ENCODE data around the gene AIG1. TPM values are rescaled to one million over a fixed set of nuclear protein-coding genes. Genes with fewer than 3 reads are reported as not detected.

AIG1 gene
- total RNA-seq, 1 experiment from 2014 or later: 51.1 TPM

DNA sequence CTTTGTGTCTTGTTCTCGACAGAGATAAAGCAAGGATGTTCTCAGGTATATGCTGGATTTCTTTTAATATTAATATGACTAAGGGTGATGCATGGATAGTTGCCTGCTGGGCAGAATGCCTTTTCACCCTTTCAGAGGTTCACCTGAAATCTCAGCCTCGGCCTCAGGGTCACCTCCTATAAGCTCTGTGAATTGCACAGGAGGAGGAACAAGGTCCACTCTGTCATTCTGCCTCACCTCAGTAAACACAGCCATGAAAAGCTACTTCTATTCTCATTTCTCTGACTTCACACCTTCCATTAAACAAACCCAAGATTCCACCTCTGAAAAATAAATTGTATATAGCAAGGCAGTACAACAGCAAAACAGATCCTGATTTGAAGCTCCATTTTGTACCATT lies 38.1 kb upstream of the AIG1 start:
- no peak for ATAC-seq
- H3K4me1 ChIP-seq (ENCODE audit: control insufficient read depth in 1 of 2, insufficient read depth in 2 of 2, low read length in 2 of 2): no peaks in the 10 kb centered on the region
- CTCF ChIA-PET: no interaction called here

DNA sequence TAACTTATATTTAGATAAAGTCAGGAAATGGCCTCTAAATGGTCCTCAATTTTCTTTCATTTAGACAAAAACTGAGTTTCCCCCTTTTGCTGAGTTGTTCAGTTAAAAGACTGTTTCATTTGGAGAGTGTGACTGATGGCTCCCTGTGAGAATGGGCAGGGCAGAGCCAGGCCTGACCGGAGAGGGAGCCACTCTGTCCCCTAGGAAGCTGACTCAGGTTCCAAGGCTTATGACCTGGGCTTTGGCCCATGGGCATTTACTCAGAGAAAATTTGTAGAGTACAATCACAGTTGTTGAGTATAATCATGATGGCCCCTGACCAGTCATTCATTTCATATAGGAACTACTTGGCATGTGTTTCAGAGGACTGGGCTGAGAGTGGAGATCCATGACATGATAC lies 37.0 kb upstream of the AIG1 start:
- BruUV-seq (replicated peaks): no TSS peak
- ATAC-seq (no peak), DNase-seq (ENCODE audit: low read depth, low spot score) (no peak)
- Histone ChIP-seq H4K20me1 (ENCODE audit: insufficient read depth) (no peaks in the 10 kb centered on the region), H3K4me3 (replicated peaks in 1 of 2; ENCODE audit: low read depth in 1 of 2, low read length in 2 of 2) (no peak overlapping the region), H2AFZ (ENCODE audit: low read depth, low read length, poor library complexity, severe bottlenecking) (no peak overlapping the region), H3K4me1 (ENCODE audit: control insufficient read depth in 1 of 2, insufficient read depth in 2 of 2, low read length in 2 of 2) (no peaks in the 10 kb centered on the region), H3K4me2 (ENCODE audit: low read length) (no peak overlapping the region), H3K27me3 (ENCODE audit: insufficient read depth, low read length) (no peaks in the 10 kb centered on the region), H3K79me2 (ENCODE audit: insufficient read depth, low read length) (no peaks in the 10 kb centered on the region), H3K27ac (ENCODE audit: low read depth, low read length) (no peak overlapping the region), H3K36me3 (ENCODE audit: control insufficient read depth in 1 of 2, insufficient read depth in 2 of 2, low read length in 2 of 2) (no peaks in the 10 kb centered on the region), H3K9me2 (ENCODE audit: insufficient read depth) (no peaks in the 10 kb centered on the region), H3K9ac (ENCODE audit: low read length) (no peak overlapping the region), H3K9me3 (ENCODE audit: control insufficient read depth in 1 of 2, insufficient read depth in 1 of 2, low read depth in 1 of 2, low read length in 2 of 2) (no peaks in the 10 kb centered on the region)
- ChIA-PET POLR2A (no interaction called here), RAD21 (ENCODE audit: low non-redundant PET in 1 of 2, low total read pairs in 2 of 2, uncharacterized antibody in 2 of 2, unreplicated experiment in 2 of 2) (no interaction called here), CTCF (interaction anchor here (1.6 kb wide), 1 partner anchor 331 kb away, joined by 3 read pairs; no protein-coding TSS in a partner anchor)
- intact Hi-C loops (cut with micrococcal nuclease): loop anchor here (10.0 kb wide), 1 partner anchor 549 kb away; no protein-coding TSS in a partner anchor
- no peak for TF ChIP-seq CBX3 (IDR thresholded peaks at IDR 0.05; ENCODE audit: low read depth)
- TF ChIP-seq SIN3A (IDR thresholded peaks at IDR 0.05; ENCODE audit: low read depth): no peak
- TF ChIP-seq YY1 (IDR thresholded peaks at IDR 0.05; ENCODE audit: extremely low read depth, insufficient replicate concordance, low read depth, low read length): no peak
- no peak for TF ChIP-seq EZH2phosphoT487 (IDR thresholded peaks at IDR 0.05; ENCODE audit: borderline replicate concordance)
- TF ChIP-seq, protein P1, sequence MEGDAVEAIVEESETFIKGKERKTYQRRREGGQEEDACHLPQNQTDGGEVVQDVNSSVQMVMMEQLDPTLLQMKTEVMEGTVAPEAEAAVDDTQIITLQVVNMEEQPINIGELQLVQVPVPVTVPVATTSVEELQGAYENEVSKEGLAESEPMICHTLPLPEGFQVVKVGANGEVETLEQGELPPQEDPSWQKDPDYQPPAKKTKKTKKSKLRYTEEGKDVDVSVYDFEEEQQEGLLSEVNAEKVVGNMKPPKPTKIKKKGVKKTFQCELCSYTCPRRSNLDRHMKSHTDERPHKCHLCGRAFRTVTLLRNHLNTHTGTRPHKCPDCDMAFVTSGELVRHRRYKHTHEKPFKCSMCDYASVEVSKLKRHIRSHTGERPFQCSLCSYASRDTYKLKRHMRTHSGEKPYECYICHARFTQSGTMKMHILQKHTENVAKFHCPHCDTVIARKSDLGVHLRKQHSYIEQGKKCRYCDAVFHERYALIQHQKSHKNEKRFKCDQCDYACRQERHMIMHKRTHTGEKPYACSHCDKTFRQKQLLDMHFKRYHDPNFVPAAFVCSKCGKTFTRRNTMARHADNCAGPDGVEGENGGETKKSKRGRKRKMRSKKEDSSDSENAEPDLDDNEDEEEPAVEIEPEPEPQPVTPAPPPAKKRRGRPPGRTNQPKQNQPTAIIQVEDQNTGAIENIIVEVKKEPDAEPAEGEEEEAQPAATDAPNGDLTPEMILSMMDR (IDR thresholded peaks at IDR 0.05 in 2 of 3, conservative IDR thresholded peaks at IDR 0.05 in 1 of 3; ENCODE audit: borderline replicate concordance in 1 of 3, insufficient read depth in 1 of 3, low read depth in 2 of 3, low read length in 2 of 3): no peak
- no peak for TF ChIP-seq EZH2 (IDR thresholded peaks at IDR 0.05)
- TF ChIP-seq REST (IDR thresholded peaks at IDR 0.05; ENCODE audit: low read depth): no peak
- no peak for TF ChIP-seq SRF (IDR thresholded peaks at IDR 0.05; ENCODE audit: low read depth)
- no peak for TF ChIP-seq EGR1 (IDR thresholded peaks at IDR 0.05; ENCODE audit: low read depth)
- TF ChIP-seq ZNF274 (IDR thresholded peaks at IDR 0.05; ENCODE audit: low read depth, low read length): no peak
- TF ChIP-seq TCF7L2 (IDR thresholded peaks at IDR 0.05; ENCODE audit: borderline replicate concordance, extremely low read depth, insufficient read depth, insufficient read length): no peak

More for the DNA sequence above, 38.1 kb upstream of the AIG1 start:
- H3K9ac ChIP-seq (ENCODE audit: low read length): no peak overlapping the region
- no peak overlapping the region for H2AFZ ChIP-seq (ENCODE audit: low read depth, low read length, poor library complexity, severe bottlenecking)
- H3K9me3 ChIP-seq (ENCODE audit: control insufficient read depth in 1 of 2, insufficient read depth in 1 of 2, low read depth in 1 of 2, low read length in 2 of 2): no peaks in the 10 kb centered on the region
- no peak overlapping the region for H3K27ac ChIP-seq (ENCODE audit: low read depth, low read length)
- no peak for DNase-seq (ENCODE audit: low read depth, low spot score)
- H3K79me2 ChIP-seq (ENCODE audit: insufficient read depth, low read length): no peaks in the 10 kb centered on the region
- H3K4me2 ChIP-seq (ENCODE audit: low read length): no peak overlapping the region
- H3K27me3 ChIP-seq (ENCODE audit: insufficient read depth, low read length): no peaks in the 10 kb centered on the region
- TF ChIP-seq CBX3 (IDR thresholded peaks at IDR 0.05; ENCODE audit: low read depth) (no peak), EZH2 (IDR thresholded peaks at IDR 0.05) (no peak)
- ChIA-PET POLR2A (no interaction called here), RAD21 (ENCODE audit: low non-redundant PET in 1 of 2, low total read pairs in 2 of 2, uncharacterized antibody in 2 of 2, unreplicated experiment in 2 of 2) (no interaction called here)
- intact Hi-C loops (cut with micrococcal nuclease): loop anchor here (10.0 kb wide), 1 partner anchor 548 kb away; no protein-coding TSS in a partner anchor
- no peak overlapping the region for H3K4me3 ChIP-seq (replicated peaks in 1 of 2; ENCODE audit: low read depth in 1 of 2, low read length in 2 of 2)
- no peaks in the 10 kb centered on the region for H3K9me2 ChIP-seq (ENCODE audit: insufficient read depth)
- H3K36me3 ChIP-seq (ENCODE audit: control insufficient read depth in 1 of 2, insufficient read depth in 2 of 2, low read length in 2 of 2): no peaks in the 10 kb centered on the region
- H4K20me1 ChIP-seq (ENCODE audit: insufficient read depth): no peaks in the 10 kb centered on the region
- no TSS peak for BruUV-seq (replicated peaks)
